T-helper 2 cell (primary cell): Measurements from ENCODE around the gene KIF16B.
"Not testable (repeated sequence)": the region's sequence is repeated elsewhere in the genome, so short reads cannot be mapped to it uniquely, and the experiment has no call there.

Experiments
- DNase-seq, 5 experiments: peaks; one replicate each; pipeline versions ENCODE4 v3.0.0 to v3.0.0-alpha.2; 2012 to 2022

KIF16B gene

GRCh38 chr20:16286601-16287000 is 286.6 kb downstream of the KIF16B start:
- no peak for DNase-seq

- DNase-seq = no peak
Measured at GRCh38 chr20:16284385-16285100, 288.7 kb downstream of the KIF16B start.

GRCh38 chr20:16283978-16284377 is 289.3 kb downstream of the KIF16B start:
- DNase-seq = no peak

- DNase-seq = no peak
Measured at GRCh38 chr20:16283307-16283706, 289.9 kb downstream of the KIF16B start.

- no peak for DNase-seq
Measured at GRCh38 chr20:16280219-16280618, 293.0 kb downstream of the KIF16B start.

- DNase-seq = no peak
Measured at GRCh38 chr20:16279320-16279719, 293.9 kb downstream of the KIF16B start.

- no peak for DNase-seq
Measured at GRCh38 chr20:16273812-16274555, 299.3 kb downstream of the KIF16B start.

GRCh38 chr20:16272780-16273360 is 300.4 kb downstream of the KIF16B start:
- no peak for DNase-seq

GRCh38 chr20:16271450-16271849 is 301.8 kb downstream of the KIF16B start:
- DNase-seq = no peak

- no peak for DNase-seq
Measured at GRCh38 chr20:16270989-16271388, 302.3 kb downstream of the KIF16B start.

GRCh38 chr20:16270314-16270931 is 302.8 kb downstream of the KIF16B start:
- DNase-seq = no peak

- DNase-seq = no peak
Measured at GRCh38 chr20:16267526-16267925, 305.7 kb downstream of the KIF16B start.

- no peak for DNase-seq
Measured at GRCh38 chr20:16265334-16265733, 307.9 kb downstream of the KIF16B start.

- DNase-seq = no peak
Measured at GRCh38 chr20:16263582-16263981, 309.7 kb downstream of the KIF16B start.

- no peak for DNase-seq
Measured at GRCh38 chr20:16262594-16262993, 310.7 kb downstream of the KIF16B start.

GRCh38 chr20:16261733-16262273 is 311.4 kb downstream of the KIF16B start:
- no peak for DNase-seq

GRCh38 chr20:16260911-16261310 is 312.3 kb downstream of the KIF16B start:
- no peak for DNase-seq

- DNase-seq = not testable (repeated sequence)
Measured at GRCh38 chr20:16260133-16260532, 313.1 kb downstream of the KIF16B start.

- no peak for DNase-seq
Measured at GRCh38 chr20:16258766-16259165, 314.5 kb downstream of the KIF16B start.

GRCh38 chr20:16257813-16258430 is 315.3 kb downstream of the KIF16B start:
- DNase-seq = no peak

- no peak for DNase-seq
Measured at GRCh38 chr20:16257021-16257420, 316.2 kb downstream of the KIF16B start.

- DNase-seq = no peak
Measured at GRCh38 chr20:16246870-16247269, 326.4 kb downstream of the KIF16B start.

- DNase-seq = no peak
Measured at GRCh38 chr20:16246291-16246690, 327.0 kb downstream of the KIF16B start.
